Skeletal muscle satellite cell (primary cell): ENCODE results near the gene NRP2. TPM values are rescaled to one million over a fixed set of nuclear protein-coding genes. Genes with fewer than 3 reads are reported as not detected.
A peak's percentile ranks its signal among the peaks of the same experiment; 100 is the strongest.

ENCODE experiments used
- H3K27me3 ChIP-seq: 2 replicates; pipeline ENCODE4 v1.7.0; 2013; ENCODE audit warnings: low read length; ENCODE audit not compliant: control insufficient read depth, insufficient read depth
- H3K36me3 ChIP-seq: 2 replicates; pipeline ENCODE4 v1.7.0; 2013; ENCODE audit warnings: mild to moderate bottlenecking, control low read depth, low read length; ENCODE audit not compliant: insufficient read depth
- H3K4me1 ChIP-seq: 2 replicates; pipeline ENCODE4 v1.7.0; 2013; ENCODE audit warnings: low read length; ENCODE audit not compliant: control insufficient read depth, insufficient read depth
- H3K4me2 ChIP-seq: 2 replicates; pipeline ENCODE4 v1.7.0; 2013; ENCODE audit warnings: mild to moderate bottlenecking, low read length
- H3K4me3 ChIP-seq: 2 replicates; pipeline ENCODE4 v1.7.0; 2013; ENCODE audit warnings: low read length
- H3K9ac ChIP-seq: 2 replicates; pipeline ENCODE4 v1.7.0; 2013; ENCODE audit warnings: mild to moderate bottlenecking, low read depth, low read length, moderate library complexity
- H3K9me3 ChIP-seq: replicated peaks from 2 replicates; pipeline ENCODE4 v1.7.0; 2013; ENCODE audit warnings: mild to moderate bottlenecking, control low read depth, low read length
- total RNA-seq: library from RNA; depleted of rRNA; stranded (reverse); fragments of >200 nt; gene quantifications from 2 replicates; pipeline ENCODE4 v1.2.3, GENCODE V29; 2012; rRNA removed

Gene NRP2, protein sequence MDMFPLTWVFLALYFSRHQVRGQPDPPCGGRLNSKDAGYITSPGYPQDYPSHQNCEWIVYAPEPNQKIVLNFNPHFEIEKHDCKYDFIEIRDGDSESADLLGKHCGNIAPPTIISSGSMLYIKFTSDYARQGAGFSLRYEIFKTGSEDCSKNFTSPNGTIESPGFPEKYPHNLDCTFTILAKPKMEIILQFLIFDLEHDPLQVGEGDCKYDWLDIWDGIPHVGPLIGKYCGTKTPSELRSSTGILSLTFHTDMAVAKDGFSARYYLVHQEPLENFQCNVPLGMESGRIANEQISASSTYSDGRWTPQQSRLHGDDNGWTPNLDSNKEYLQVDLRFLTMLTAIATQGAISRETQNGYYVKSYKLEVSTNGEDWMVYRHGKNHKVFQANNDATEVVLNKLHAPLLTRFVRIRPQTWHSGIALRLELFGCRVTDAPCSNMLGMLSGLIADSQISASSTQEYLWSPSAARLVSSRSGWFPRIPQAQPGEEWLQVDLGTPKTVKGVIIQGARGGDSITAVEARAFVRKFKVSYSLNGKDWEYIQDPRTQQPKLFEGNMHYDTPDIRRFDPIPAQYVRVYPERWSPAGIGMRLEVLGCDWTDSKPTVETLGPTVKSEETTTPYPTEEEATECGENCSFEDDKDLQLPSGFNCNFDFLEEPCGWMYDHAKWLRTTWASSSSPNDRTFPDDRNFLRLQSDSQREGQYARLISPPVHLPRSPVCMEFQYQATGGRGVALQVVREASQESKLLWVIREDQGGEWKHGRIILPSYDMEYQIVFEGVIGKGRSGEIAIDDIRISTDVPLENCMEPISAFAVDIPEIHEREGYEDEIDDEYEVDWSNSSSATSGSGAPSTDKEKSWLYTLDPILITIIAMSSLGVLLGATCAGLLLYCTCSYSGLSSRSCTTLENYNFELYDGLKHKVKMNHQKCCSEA
- 3.3 and 9.2 TPM in 2 replicates for total RNA-seq

DNA sequence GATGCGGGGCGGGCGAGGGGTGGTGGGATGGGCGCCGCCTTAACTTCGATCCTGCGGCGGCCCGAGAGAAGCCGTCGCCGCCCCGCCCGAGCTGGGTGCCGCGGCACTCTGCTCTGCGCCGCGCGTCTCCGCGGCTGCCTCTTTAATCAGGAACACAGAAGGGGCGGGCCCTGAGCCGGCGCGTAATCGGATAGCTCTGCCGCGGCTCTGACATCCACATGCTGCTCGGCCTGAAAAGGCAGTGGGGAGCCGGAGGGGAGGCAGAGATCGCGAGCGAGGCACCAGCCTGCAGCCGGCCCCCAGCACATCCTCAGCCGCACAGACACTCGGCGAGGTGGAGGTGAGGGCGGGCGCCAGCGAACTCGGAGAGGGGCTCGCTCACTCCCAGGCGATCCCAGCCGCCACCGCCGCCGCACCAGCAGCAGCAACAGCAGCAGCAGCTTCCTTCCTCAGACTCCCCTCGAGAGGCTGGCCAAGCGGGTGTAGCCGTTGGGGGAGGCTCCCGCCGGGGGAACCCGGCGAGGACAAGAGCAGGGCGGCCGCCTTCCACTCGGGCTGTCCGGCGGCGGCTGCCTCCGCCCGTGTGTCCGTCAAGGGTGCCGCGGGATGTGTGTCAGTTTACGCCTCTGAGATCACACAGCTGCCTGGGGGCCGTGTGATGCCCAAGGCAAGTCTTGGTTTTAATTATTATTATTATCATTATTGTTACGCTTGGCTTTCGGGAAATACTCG lies at the start of gene NRP2:
NRP2 (plus strand) TSS at position 263 of the 732 bp plus-strand sequence. CDS start 790 bp downstream, outside the sequence.
- no peaks in the 10 kb centered on the region for H3K27me3 ChIP-seq
- H3K4me2 ChIP-seq: peak within 1 kb of the TSS; percentile 98
- H3K4me3 ChIP-seq: peak within 1 kb of the TSS; percentile 89
- H3K36me3 ChIP-seq: no peaks in the 10 kb centered on the region
- H3K4me1 ChIP-seq: peaks cover 34% of the 10 kb centered on the region
- H3K9ac ChIP-seq: peak within 1 kb of the TSS; percentile 80
- H3K9me3 ChIP-seq: no peaks in the 10 kb centered on the region

DNA sequence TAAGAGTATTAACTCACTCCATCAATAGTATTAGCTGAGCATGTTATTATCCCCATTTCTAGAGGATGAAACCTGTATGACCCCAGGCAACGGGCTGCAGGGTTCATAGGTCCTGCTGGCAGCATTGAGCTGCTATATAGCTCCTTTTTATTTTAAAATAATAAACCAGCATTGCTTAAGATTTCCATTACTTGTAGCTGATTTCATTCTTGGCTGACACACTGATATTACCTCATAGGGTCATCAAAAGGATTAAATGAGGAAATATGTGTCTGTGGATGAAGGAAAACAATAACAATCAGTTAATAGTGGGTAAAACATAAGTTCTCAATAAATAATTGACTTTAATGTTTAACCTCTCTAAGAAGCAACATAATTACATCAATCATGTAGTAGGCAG lies 48.3 kb upstream of the NRP2 start:
- Histone ChIP-seq H3K4me2 (no peak overlapping the region), H3K36me3 (no peaks in the 10 kb centered on the region), H3K9me3 (no peaks in the 10 kb centered on the region), H3K4me1 (no peaks in the 10 kb centered on the region), H3K27me3 (no peaks in the 10 kb centered on the region), H3K4me3 (no peak overlapping the region), H3K9ac (no peak overlapping the region)

DNA sequence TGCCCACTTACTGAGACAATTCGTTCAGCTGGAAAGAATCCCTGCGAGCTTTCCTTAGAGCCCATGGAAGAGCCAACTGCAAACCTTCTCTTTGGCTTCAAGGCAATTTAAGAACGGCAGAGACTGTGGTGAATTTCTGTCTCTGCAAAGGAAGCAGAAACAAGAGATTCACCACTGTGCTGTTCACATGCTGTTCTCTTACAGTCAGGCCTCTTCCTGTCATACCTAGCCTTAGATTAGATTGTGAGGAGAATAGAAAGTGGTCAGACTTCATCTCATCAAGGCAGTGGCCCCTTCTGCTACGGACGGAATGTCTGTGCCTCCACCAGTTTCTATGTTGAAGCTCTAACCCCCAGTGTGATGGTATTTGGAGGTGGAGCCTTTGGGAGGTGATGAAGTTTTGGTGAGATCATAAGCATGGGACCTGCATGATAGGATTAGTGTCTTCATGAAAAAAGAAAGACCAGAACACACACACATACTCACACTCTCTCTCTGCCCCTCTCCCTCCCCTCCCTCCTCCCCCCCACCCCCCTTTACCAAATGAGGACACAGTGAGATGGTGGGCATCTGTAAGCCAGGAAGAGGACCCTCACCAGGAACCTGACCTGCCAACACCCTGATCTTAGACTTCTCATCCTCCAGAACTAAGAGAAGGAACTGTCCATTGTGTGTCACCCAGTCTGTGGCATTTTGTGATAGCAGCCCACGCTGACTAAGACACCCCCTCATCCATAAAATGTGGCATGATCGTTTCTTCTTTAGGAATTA lies 45.6 kb upstream of the NRP2 start:
- Histone ChIP-seq H3K36me3 (no peaks in the 10 kb centered on the region), H3K4me3 (no peak overlapping the region), H3K27me3 (no peaks in the 10 kb centered on the region), H3K9ac (no peak overlapping the region), H3K4me2 (no peak overlapping the region), H3K9me3 (no peaks in the 10 kb centered on the region), H3K4me1 (no peaks in the 10 kb centered on the region)

DNA sequence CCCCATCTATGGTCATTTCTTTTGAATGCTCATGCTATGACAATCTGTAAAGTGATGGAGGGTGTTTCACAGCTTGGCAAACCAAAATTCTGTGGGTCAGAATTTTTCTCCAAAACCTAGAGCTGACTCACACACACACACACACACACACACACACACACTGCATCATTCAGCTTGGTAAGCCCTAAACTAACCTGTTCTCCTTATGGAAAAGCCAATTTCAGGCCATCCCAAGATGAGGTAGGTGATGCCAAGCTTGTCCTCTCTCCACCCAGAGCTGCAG lies 45.0 kb upstream of the NRP2 start:
- H3K4me1 ChIP-seq: no peaks in the 10 kb centered on the region
- H3K36me3 ChIP-seq: no peaks in the 10 kb centered on the region
- H3K27me3 ChIP-seq: no peaks in the 10 kb centered on the region

DNA sequence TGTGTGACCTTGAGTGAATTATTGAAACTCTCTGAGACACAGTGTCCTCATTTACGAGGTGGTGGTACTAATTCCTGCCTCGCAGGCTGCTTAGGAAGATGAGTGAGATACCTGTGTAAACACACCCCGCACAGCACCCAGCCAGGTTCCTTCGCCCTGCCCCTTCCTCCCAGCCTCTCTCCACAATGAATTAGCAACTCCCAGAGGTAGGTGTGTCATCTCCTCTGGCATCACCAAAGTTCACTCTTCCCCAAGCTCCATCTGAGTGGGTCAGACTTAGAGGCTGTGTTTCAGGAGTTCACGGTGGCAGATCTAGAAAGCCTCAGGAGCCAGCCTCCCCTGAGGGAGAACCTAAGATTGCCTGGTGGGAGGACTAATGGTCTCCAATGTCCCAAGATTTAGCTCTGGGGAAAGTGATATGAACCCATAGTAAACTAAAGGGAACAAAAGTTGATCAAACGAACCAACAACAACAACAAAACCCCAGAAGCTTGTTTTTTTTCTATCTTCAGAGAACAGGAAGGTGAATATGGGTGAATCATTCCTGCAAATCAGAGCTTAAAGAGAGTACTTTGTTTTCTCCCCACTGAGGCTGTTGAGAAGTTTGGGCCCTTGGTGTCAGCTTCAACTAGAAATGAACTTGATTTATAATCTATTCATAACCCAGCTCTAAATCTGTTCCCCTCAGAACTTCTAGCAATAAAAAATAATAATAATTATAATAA lies 44.4 kb upstream of the NRP2 start:
- H3K4me3 ChIP-seq: no peak overlapping the region
- no peak overlapping the region for H3K4me2 ChIP-seq
- H3K9ac ChIP-seq: no peak overlapping the region
- no peaks in the 10 kb centered on the region for H3K27me3 ChIP-seq
- no peaks in the 10 kb centered on the region for H3K9me3 ChIP-seq
- H3K4me1 ChIP-seq: no peaks in the 10 kb centered on the region
- H3K36me3 ChIP-seq: no peaks in the 10 kb centered on the region

More for the DNA sequence above, 45.0 kb upstream of the NRP2 start:
- Histone ChIP-seq H3K9me3 (no peaks in the 10 kb centered on the region), H3K9ac (no peak overlapping the region), H3K4me3 (no peak overlapping the region), H3K4me2 (no peak overlapping the region)

DNA sequence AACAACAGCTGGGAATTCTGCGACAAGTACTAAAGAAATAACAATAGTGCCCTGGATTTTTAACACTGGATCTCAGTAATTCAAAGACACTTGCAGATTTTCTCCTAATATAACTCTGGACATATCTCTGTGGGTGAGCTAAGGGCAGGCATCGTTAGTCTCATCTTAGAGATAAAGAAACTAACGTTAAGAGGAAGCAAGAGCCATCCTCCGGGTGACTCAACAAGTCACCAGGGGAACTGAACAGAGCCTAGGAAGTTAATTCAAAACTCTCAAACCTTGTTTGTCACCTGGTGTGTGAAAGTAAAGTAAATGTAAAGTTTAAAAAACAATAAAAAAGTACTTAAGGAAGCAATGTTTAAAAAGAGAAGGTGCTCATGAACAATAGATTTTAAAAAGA lies 41.6 kb upstream of the NRP2 start:
- no peak overlapping the region for H3K9ac ChIP-seq

DNA sequence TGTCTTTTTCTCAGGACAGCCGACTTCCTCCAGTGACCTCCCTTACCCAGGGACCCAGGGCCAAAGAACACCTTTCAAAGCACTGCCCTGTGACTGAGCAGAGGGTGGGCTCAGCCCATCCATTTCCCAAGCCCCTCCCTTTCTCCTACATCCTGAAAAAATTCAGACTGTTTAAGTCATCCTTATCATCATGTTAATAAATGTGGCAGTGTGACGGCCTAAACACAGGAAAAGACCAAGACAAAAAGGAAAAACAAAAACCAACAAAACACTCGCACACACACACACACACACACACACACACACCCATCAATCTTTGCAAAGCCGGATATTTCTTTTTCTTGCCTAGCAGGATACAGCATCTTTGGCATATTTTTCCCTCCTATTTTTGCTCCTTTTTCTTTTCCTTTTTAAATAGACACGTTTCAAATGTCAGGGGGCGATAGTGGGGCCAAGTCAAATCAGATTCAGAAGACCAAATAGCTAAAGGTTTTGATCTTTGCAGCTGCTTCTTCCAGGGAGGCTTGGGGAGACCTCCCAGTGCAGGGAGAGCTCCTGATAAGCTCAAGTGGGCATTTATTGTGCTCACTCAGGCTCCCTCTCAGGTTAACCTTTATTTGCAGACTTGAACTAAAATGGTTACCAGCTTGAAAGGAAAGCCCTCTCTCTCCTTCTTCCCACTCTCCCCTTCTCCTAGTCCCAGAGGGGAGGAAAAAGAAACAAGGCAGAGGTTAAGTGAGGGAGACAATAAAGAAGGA lies 39.5 kb upstream of the NRP2 start:
- Histone ChIP-seq H3K9me3 (no peaks in the 10 kb centered on the region), H3K4me2 (no peak overlapping the region), H3K4me3 (no peak overlapping the region), H3K9ac (no peak overlapping the region), H3K4me1 (no peaks in the 10 kb centered on the region), H3K27me3 (no peaks in the 10 kb centered on the region), H3K36me3 (no peaks in the 10 kb centered on the region)

More for the DNA sequence above, 41.6 kb upstream of the NRP2 start:
- Histone ChIP-seq H3K36me3 (no peaks in the 10 kb centered on the region), H3K4me2 (no peak overlapping the region), H3K4me3 (no peak overlapping the region), H3K4me1 (no peaks in the 10 kb centered on the region), H3K27me3 (no peaks in the 10 kb centered on the region), H3K9me3 (no peaks in the 10 kb centered on the region)

DNA sequence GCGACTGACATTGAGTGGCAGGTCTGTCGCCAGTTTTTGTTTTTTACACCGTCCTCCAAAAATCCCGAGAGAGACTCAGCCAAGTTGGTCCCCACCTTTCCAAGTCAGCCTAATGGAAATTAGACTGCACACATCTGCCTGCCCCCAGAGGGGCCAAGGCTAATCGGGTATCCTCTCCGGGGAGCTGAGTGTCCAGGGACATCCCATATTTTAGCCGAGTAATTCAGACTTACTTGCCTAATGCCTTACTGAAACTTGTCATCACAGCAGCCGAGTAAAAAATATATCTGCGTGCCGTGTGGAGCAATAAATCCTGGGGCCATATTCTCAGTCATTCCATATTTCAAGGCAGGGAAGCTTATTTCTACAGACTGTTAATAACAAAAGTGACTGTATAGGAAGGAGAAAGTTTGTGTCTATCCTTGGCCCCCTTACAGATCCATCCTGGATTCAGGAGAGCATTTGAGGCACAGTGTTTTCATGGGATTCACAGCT lies 38.9 kb upstream of the NRP2 start:
- Histone ChIP-seq H3K4me1 (no peaks in the 10 kb centered on the region), H3K9ac (no peak overlapping the region), H3K36me3 (no peaks in the 10 kb centered on the region), H3K9me3 (no peaks in the 10 kb centered on the region), H3K4me2 (no peak overlapping the region), H3K27me3 (no peaks in the 10 kb centered on the region), H3K4me3 (no peak overlapping the region)

DNA sequence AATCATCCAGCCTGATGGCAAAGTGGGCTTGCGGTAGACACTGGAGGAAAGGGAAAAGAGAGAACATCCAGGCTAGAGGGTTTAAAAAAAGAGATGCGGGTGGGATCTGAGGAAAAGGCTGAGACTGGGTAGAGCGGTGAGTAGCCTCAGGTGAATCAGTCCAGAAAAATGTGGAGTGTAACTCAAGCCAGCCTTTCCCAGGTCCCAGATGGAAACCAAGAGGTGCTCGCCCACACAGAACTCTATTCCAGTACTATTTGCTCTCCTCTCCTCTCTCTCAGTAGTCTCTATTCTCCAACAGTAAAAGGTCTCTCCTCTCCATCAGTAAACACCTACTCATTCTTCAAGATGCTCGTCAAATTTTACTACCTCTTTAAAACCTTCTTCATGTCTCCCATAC lies 38.3 kb upstream of the NRP2 start:
- Histone ChIP-seq H3K4me1 (no peaks in the 10 kb centered on the region), H3K27me3 (no peaks in the 10 kb centered on the region), H3K9me3 (no peaks in the 10 kb centered on the region), H3K9ac (no peak overlapping the region), H3K4me3 (no peak overlapping the region), H3K4me2 (no peak overlapping the region), H3K36me3 (no peaks in the 10 kb centered on the region)

DNA sequence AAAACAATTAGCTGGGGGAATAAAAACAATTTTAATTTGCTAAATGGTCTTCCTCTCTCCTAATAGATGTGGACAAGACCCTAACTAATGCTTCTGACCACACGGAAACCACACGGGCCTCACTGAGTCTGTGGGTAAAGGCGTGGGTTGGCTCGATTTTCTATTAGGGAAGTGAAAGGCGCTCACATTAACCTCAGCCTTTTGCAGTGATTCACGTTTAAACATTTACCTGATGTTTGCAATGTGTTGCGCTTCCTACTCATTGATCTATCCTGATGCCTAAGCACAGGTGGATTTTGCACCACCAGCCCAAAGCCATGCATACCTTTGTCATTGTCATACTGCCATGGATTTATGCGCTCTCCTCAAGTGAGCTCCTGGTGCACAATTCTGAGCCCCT lies 35.6 kb upstream of the NRP2 start:
- Histone ChIP-seq H3K4me1 (no peaks in the 10 kb centered on the region), H3K4me3 (no peak overlapping the region), H3K9me3 (no peaks in the 10 kb centered on the region), H3K27me3 (no peaks in the 10 kb centered on the region), H3K36me3 (no peaks in the 10 kb centered on the region), H3K4me2 (no peak overlapping the region), H3K9ac (no peak overlapping the region)
